T-helper 22 cell (primary cell): Measurements from ENCODE around the gene NEUROD4.

ENCODE experiments used
- DNase-seq: peaks from one replicate; pipeline ENCODE4 v3.0.0-alpha.2; 2020; ENCODE audit warnings: low read depth

NEUROD4 gene

DNA sequence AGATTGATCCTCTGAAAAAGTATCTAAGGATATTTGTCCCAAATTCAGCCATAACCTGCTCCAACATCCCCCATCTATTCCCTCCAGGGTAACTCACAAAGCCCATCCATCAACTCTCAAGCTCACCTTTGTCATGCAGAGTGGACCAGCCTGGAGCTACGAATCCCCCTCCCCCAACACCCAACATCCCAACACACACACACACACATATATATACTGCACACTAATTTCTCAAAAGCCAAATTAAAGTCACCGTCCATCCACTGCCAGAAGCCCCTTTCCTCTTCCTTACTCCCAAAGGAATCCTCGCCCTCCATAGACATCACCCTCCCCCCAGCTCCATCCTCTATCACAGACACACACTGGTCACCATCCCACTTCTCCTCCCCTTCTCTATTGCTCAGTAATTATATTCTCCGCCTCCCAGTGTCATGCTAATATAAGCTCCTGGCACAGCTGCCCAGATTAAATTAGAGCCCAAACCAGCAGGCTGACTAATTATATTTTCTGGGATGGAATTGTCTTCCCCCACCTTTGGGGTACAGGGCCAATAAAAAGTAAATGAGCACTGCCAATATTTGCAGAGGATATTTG lies 21.7 kb upstream of the NEUROD4 start:
- DNase-seq, result no peak

DNA sequence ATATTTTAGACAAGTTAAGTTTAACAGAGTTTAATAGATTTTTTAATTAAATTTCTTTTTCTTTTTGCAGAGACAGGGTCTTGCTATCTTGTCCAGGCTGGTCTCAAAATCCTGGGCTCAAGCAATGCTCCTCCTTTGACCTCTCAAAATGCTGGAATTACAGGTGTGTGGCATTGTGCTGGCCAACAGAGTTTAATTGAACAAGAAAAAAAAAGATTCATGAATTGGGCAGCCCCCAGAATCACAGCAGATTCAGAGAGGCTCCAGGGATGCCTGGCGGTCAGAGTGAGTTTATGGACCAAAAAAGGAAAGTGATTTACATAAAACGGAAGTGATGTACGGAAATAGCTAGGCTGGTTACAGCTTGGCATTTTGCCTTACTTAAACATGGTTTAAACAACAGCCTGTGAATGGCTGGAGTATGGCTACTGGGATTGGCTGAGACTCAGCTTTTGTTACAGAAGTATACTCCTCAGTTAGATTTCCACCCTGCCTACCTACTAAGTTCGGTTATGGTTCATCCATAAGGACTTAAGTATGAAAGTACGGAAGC lies 20.7 kb upstream of the NEUROD4 start:
- no peak for DNase-seq

DNA sequence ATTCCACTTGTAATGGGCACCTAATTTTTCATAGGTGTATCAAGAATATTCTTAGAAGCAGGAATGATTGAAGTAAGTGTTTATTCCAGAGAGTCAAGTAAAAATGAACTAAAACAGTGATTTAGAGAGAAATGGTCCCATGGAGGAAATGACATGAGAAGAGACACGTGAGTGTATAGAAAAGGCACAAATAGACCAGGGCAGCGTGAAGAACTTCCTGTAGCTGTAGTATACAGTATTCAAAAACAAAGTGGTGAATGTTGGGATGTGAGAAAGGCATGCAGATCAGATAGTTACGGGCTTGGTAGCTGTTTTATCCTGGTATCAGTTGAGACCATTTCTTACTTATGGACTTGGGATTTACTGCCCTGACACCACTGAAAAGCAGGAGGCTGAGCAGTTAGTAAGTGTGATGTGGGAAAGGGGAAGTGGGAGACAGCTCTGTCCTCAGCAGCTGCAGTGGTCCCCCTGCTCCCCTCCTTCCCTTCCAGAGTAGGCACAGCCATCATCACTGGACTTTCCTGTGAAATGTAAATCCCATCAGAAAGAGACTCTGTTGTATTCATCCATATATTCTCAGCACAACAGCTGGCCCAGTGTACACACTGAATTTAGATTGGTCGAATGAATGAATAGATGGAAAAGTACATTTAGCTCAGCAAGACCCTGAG lies 18.4 kb upstream of the NEUROD4 start:
- no peak for DNase-seq

DNA sequence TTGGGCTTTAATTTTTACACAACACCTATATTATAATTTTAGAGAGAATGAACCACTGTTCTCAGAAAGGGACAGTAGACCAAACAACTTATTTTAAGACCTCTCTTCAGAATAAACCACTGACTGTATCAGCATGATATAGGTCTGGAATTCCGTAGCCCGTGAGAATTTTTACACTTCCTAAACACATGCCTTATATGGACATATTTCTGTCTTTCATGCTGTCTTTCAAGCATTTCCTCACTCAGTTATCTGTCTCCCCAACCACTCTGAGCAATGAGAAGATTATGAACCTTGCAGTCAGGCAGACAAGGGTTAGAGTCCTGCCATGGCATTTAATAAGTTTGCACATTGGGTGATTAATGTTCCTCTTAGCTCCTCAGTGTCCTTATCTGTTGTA lies 17.4 kb upstream of the NEUROD4 start:
- DNase-seq, result no peak

DNA sequence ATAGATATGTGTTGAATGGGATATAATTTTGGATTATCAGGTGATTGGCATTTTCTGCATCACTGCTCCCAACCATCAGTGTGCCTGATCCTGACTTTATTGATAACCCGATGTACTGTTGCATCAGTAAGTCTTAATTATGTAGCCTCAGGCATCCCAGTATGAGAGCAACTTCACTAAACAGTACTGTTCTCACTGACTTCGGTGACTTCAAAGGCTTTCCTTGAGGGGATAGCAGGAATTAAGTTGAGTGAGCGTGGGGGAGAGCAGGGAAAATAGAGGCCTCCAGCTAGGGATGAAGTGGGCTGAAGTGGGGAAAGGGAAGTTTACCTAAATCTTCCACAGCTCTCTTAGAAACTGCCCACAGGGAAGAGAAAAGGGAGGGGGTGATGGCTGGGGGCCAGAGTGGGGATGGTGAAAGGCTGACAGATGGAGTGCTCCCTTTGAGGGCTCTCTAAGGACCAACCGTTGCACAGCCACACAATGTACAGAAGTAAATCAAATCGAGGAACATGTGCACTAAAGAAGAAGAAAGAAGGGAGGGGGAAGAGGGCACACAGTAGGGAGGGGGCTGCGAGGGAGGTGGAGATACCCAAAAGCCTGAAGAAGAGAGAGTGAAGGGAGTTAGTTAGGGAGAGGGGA lies 10.7 kb upstream of the NEUROD4 start:
- no peak for DNase-seq

DNA sequence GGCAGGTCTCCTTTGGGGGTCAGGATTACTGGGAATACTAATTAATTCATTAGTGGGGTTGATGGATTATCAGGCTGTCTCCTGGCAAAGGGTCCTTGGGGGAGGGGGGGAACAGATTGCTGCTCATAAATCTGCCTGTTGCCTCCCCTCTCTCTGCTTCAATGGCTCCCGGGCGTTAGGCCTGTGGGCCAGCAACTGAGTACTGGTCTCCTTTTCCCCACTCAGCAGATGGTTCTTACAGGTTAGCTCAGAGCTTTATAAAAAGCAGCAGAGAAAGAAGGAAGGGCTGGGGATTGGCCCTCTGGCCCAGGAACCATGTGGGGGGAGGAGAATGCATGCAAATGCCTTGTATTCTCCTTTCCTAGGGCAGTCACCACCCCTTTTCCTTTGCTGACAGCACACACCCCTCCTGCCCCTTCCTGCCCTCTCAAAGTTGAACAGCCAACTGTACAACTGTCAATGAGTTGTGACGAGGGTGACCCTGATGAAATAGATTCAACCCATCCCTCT lies 2.3 kb upstream of the NEUROD4 start:
- no peak for DNase-seq

DNA sequence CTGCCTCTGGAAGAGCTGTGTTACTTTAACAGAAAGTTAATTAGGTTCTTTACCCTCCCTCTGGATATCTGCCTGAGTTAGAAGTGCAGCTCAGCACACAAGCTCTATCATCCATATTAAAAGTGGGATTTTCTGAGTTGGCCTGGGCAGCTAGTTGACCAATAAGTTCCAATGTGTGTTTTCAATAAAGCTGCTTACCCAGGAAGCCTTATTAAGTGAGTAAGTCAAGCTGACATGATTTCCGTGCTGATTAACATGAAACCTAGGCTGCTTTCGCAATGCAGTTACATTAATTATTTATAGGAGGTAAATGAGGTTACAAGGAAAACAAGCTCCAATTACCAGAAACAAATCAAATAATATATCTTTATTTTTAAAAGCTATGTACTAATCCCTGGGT lies 4.8 kb downstream of the NEUROD4 start:
- no peak for DNase-seq

DNA sequence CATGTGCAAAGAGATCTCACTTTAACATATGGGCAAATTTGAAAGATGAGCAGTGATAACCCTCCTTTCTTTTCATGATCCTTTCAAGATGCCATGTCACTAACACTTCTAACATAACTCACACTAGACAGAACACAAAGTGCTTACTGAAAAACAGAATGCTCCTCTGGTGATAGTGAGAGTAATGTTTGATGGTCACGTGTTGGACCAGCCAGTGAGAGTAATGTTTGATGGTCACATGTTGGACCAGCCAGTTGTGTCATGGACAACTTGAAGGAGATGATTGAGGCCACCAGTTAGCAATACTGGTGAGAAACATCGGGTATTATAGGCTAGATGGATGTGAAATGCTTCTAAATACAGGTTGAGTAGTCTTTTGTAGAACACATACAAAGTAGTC lies 5.7 kb downstream of the NEUROD4 start:
- DNase-seq, result no peak

DNA sequence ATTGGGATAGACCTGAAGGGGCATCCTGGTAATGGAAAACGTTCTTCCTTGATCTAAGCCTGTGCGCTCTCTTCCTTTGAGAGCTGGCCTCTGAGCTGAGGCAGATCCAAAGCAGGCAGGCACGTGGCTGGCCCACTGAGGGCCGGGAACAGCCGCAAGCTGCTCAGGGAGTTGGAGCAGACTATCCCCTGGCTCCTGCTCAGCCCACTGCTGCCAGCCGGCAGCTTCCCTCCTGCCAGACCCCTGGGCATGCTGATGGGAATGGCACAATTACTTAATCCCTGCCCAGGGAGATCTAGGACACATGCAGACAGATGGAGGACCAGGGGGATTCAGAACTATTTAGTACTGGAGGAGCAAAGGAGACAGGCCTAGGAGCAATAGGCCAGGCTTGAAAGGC lies 14.4 kb downstream of the NEUROD4 start:
- DNase-seq, result no peak

DNA sequence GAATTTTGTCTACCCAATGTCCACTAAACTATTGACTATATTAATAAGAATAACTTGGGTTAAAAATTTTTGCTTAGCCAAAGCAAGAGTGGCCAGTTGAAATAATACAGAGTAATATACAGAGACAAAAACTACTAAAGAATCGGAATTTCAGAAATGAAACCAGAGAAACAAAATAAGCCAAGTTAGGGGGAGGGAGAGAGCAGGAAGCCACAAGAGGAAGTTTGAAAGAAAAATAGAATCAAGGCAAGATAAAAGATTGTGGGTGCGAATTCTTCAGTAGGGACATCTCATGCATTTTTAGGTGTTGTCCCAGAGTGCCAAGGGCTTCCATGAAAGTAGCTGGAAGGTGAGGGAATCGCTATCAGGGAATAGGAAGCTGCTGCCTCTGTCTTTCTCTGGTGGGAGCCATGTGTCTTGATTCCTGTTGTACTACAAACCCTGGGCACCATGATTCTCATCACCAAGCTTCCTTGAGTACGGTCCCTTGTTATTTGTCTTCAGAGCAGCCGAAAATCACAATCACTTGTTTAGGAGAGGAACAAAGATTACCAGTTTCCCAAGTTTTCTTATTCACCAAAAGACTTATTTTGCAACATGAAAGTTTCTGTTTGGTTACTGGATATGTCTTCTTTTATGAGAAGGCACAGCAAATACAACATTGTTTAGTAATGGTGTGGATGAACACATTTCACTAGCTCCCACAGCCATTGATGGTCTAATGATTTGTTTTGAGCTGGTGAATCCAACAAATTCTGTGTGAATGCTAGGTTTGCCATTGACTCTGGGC lies 16.7 kb downstream of the NEUROD4 start:
- DNase-seq, result no peak

DNA sequence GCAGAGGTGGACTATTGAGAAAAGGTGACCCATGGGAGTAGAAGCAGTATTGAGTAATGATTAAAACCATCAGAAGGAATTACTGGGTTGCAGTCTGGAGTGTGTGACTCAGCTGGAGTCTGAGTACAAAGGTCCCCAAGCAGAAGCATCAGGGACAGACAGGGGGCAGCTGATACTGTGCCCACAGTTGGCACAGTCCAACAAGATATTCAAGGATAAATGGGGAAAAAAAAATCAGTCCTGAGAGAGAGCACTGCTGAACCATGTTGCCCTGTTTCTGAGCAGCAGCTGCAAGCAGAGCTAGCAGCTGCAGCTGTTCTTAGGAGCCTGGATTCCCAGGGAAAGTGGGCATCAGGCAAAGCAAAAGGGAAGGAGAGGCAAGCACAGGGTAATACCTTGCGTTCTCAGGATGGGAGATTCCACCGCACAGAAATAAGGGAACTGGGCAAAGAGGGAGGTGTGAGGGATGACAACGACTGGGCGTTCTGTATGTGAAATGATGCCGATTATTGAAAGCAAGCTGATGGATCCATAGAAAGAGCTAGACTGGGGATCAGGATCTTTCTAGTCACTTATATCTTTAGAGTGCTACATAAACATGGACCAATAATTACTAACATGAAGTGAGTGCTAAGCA lies 17.7 kb downstream of the NEUROD4 start:
- no peak for DNase-seq

DNA sequence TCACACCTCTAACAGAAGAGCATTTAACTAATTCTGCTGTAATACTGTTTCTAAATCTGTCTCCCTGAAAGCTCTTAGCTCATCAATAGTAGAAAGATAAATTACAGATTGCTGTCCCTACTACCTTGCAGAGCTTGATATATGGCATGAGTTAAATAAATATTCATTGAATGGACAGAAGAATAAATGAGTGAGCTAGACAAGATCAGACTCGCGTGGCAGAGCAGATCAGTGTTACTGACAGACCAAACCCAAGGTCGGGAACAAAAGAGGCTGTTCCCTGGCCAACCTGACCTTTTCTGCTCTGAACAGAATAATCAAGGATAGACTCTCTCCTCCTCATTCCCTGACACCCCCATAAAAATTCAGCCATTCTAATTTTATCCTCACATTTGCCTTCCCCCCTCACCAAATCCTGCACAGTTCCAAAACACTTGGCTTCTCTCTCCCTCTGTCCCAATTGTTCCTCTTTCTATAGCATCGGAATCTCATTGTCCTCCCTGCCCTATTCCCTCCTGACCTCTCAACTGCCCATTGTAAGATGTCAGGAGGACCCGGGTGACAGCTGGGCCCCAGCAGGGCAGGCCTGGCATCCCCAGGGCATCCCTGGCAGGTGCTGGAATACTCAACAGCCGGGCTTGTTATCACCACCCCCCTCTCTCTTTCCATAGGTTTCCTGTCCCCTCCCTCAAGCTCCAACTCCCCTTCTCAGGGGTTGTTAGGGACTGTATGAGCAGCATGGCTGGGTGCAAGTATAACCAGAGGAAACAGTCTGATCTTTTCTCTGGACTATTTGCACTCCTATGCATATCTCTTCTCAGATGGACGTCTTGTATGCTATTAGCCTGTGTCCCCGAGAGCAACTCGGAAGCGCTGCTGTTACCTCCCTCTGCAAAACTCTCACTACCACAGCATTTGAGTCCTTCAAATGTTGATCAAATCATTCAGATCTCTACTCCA lies 19.9 kb downstream of the NEUROD4 start:
- no peak for DNase-seq

DNA sequence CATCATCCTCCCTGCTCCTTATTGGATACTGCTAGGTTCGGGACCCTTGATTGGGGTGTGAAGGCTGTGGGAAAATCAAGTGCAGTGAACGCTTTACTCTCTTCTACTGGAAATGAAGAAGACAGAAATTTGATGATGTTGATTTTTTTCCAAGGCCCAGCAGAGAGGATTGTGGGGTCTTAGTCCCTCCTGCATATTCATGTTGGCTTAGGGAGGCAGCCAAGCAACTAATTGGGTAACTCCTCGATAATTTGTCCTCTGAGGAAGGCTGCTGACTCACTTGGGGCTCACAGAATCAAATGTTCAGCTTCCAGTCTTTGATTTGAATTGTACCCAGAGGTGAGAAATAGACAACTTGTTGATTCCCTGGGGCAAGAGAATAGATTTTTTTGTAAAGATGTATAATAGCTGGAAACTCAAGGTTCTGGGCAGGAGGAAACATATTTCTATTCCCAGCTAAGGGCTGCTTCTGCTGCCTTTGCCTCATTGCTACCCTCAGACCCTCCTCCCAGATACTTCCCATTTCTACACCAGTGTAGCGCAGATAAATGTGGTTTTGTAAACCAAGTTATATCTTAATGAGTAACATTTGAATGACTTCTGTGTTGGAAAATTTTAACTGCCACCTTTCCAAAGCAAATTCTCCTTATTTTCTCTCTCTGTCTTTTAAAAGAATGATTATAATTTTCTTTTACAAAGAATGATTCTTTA lies 21.7 kb downstream of the NEUROD4 start:
- DNase-seq, result no peak

DNA sequence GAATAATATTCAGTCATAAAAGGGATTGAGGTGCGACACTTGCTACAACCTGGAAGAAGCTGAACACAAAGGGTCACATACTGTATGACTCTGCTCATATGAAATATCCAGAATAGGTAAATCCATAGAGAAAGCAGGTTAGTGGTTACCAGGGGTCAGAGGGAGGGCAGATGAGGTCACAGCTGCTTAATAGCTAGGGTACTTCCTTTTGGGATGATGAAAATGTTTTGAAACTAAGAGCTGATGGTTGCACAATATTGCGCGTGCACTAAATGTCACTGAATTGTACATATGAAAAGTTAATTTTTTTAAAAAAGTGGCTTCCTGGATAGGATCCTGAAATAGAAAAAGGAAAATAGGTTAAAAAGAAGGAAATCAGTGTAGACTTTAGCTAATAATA lies 23.8 kb downstream of the NEUROD4 start:
- no peak for DNase-seq

DNA sequence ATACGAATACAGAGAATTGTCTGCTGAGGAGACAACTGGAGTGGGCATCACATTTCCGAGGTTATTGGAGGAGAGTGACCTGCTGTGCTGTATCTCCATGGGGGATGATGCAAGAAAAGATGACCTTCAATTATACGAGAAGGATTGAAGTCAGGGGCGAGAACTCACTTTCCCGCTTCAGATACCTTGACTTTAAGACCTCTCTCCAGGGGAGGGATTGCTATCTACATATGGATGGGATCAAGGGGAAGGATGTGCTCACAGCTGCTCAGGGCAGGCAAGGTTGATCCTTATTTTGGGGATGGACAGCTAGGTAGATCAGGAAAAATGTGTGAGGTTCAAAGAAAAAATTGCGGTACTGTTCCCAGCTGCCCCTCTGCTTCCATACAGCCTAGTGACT lies 24.4 kb downstream of the NEUROD4 start:
- DNase-seq, result no peak

DNA sequence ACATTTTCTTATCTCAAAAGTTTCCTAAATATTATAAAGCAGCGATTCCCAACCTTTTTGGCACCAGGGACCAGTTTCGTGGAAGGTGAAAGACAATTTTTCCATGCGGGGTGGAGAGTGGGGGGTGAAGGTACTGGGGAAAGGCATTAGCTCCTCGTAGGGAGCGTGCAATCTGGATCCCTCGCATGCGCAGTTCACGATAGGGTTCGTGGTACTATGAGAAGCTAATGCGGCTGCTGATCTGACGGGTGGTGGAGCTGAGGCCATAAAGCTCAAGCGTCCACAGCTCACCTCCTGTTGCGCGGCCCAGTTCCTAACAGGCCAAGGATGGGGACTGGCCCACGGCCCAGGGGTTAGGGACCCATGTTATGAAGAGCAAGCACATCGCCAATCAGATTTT lies 29.9 kb downstream of the NEUROD4 start:
- DNase-seq, result no peak

DNA sequence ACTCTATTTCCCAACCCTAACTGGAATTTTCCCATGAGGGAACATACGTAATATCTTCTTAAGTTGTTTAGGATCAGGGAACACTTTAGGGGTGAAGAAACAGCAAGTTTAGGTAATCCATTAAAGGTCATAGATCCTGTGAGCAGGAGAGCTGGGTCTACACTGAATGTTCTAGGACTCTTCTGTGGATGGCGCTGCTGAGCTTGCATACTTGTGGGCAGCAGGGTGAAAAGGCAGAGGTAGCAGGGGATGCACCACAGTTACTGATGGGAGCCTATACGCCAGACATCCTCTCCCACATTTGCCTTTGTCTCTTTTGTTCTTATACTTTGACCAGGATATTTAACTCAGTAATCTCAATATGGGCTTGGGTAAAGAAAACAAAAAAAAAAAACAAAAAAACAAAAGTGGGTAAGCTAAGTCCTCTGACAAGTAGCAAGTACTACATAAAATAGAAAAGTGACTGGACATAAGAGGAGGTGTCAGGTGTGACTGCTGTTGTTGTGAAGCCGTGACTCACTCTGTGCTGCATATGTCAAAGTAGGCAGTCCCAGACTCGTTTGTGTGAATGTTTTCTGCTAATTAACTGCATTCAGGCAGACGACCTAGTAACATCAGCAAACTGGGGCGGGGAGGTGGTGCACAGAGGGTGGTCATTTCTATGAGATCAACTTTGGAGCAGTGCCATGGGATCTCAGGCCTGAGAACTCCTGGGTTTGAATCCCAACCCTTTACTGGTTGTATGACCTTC lies 31.6 kb downstream of the NEUROD4 start:
- DNase-seq, result no peak

DNA sequence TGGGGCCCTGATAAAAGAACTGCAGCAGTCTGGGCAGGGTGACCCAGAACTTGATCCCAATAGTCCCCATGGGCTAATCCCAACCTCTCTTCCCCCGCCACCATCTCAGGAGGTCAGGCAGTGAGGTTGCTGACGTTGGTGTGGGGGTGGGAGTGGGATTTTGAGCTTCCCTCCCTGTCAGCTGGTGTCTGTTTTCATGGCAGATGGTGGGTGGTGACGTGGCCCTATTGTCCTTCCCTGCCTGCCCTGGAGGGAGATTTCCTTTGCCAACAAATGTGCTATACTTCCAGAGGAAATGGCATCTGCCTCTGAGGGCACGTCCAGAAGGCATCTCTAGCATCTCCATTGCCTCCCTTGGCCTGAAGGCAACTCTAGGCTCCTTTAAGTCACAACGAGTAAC lies 37.7 kb downstream of the NEUROD4 start:
- DNase-seq, result no peak

DNA sequence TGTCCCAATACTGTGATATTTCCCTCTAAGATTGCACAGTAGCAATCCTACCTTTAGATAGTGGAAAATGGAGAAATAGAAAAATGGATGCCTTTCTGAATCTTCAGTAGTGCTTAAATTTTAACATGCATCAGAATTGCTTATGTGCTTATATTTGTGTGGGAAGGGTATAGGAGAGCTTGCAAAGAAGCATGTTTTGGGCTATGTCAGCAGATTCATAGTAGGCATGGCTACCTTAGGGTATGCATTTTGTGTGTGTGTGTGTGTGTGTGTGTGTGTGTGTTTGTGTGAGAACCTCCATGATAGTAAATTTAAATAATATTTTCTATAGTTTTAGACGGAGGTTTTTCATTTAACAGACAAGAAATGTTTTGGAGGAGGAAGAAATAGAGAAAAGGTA lies 38.3 kb downstream of the NEUROD4 start:
- DNase-seq, result no peak
